ENCODE results near the gene CHST15.

The CHST15 gene

GRCh38 chr10:124092860-124093773 lies at the start of gene CHST15:
TSS of gene CHST15 (minus strand) at chr10:124093598. CDS start at chr10:124046212, 47,386 bp downstream.
- DNase-seq (ENCODE audit: low read depth) = no peak

- no peak for DNase-seq (ENCODE audit: low read depth)
Observed at GRCh38 chr10:124142960-124143359, 49.6 kb upstream of the CHST15 start.

- no peak for DNase-seq (ENCODE audit: low read depth)
Observed at GRCh38 chr10:124142006-124142739, 48.8 kb upstream of the CHST15 start.

- no peak for DNase-seq (ENCODE audit: low read depth)
Observed at GRCh38 chr10:124138883-124139348, 45.5 kb upstream of the CHST15 start.

- no peak for DNase-seq (ENCODE audit: low read depth)
Observed at GRCh38 chr10:124138195-124138882, 44.9 kb upstream of the CHST15 start.

GRCh38 chr10:124134251-124134893 lies 41.0 kb upstream of the CHST15 start:
- no peak for DNase-seq (ENCODE audit: low read depth)

GRCh38 chr10:124132876-124133275 lies 39.5 kb upstream of the CHST15 start:
- DNase-seq (ENCODE audit: low read depth) = no peak

- DNase-seq (ENCODE audit: low read depth) = no peak
Observed at GRCh38 chr10:124132306-124132705, 38.9 kb upstream of the CHST15 start.

GRCh38 chr10:124131172-124131571 lies 37.8 kb upstream of the CHST15 start:
- no peak for DNase-seq (ENCODE audit: low read depth)

- DNase-seq (ENCODE audit: low read depth) = no peak
Observed at GRCh38 chr10:124130198-124130900, 37.0 kb upstream of the CHST15 start.

- DNase-seq (ENCODE audit: low read depth) = no peak
Observed at GRCh38 chr10:124129471-124129870, 36.1 kb upstream of the CHST15 start.

GRCh38 chr10:124128811-124129145 lies 35.4 kb upstream of the CHST15 start:
- no peak for DNase-seq (ENCODE audit: low read depth)

- no peak for DNase-seq (ENCODE audit: low read depth)
Observed at GRCh38 chr10:124127965-124128810, 34.8 kb upstream of the CHST15 start.

GRCh38 chr10:124127563-124127962 lies 34.2 kb upstream of the CHST15 start:
- no peak for DNase-seq (ENCODE audit: low read depth)

- no peak for DNase-seq (ENCODE audit: low read depth)
Observed at GRCh38 chr10:124126983-124127385, 33.6 kb upstream of the CHST15 start.

- DNase-seq (ENCODE audit: low read depth) = no peak
Observed at GRCh38 chr10:124126145-124126982, 33.0 kb upstream of the CHST15 start.

- no peak for DNase-seq (ENCODE audit: low read depth)
Observed at GRCh38 chr10:124125305-124126116, 32.1 kb upstream of the CHST15 start.

- no peak for DNase-seq (ENCODE audit: low read depth)
Observed at GRCh38 chr10:124124769-124125161, 31.4 kb upstream of the CHST15 start.
